HG03095 (cell line): ENCODE measurements around the gene MBTPS1.

Source experiments
- ATAC-seq: cut with Tn5 transposase; IDR thresholded peaks from one replicate; pipeline ENCODE4 v1.9.1; 2021; ENCODE audit warnings: moderate library complexity; ENCODE audit not compliant: unreplicated experiment

The MBTPS1 gene

GRCh38 chr16:84040226-84040822 lies 76.4 kb downstream of the MBTPS1 start:
- no peak for ATAC-seq

GRCh38 chr16:84039696-84040095 lies 77.0 kb downstream of the MBTPS1 start:
- no peak for ATAC-seq

DNA sequence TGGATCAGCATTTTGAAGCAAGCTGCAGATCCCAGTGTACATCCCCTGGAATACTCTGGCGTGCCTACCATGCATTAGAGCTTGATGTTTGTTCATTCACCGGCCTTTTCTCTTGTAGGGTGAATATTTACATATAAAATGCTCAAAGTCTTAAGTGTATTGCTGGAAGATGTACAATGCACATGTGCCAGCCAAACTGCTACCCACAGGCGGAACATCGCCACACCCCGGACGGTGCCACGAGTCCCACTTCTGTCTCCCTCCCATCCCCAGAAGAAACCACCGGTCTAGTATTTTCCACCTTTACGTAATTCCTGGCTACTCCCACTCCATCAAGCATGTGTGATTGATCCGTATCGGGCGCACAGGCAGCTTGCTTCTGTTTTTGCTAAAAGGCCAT lies 78.3 kb downstream of the MBTPS1 start:
- ATAC-seq, result no peak

GRCh38 chr16:84036982-84037425 lies 79.7 kb downstream of the MBTPS1 start:
- no peak for ATAC-seq

DNA sequence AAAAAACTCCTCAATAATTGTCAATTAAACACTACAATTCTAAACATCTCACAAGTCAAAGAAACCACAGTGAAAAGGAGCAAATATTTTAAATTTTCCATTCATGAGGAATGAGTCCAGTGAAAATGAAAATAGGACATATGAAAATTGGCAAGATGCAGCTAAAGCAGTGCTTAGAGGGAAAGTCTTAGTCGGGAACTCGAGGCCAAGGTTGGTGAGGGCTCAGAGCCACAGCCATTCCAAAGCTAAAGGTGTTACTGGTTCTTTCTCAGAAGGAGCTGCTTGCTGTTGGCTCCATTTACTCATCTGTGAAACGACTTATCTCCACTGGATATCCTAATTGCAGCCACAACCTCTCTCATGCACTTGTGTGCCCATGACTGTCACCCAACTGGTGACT lies 80.6 kb downstream of the MBTPS1 start:
- no peak for ATAC-seq

GRCh38 chr16:84034516-84034915 lies 82.2 kb downstream of the MBTPS1 start:
- ATAC-seq, result no peak

- no peak for ATAC-seq
Observed at GRCh38 chr16:84033251-84034195, 83.2 kb downstream of the MBTPS1 start.

GRCh38 chr16:84032458-84033178 lies 84.1 kb downstream of the MBTPS1 start:
- no peak for ATAC-seq

DNA sequence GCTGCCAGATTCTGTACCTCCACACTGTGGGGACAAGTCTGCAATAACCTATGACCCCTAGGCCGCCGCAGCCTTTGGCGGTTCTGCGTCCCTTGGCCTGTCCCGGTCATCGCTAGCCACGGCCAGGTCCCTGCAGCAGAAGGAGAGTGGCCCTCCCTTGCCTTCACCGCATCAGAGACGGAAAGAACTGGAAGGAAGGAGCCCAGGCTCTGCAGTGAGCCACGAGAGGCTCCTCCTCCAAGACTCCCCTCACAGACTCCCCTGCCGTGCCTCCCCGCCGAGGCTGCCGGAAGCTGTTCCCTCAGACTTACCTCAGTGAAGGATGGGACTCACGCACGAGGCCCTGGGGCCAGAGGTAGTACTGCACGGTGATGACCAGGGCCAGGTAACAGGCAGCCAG lies 85.2 kb downstream of the MBTPS1 start:
- no peak for ATAC-seq

DNA sequence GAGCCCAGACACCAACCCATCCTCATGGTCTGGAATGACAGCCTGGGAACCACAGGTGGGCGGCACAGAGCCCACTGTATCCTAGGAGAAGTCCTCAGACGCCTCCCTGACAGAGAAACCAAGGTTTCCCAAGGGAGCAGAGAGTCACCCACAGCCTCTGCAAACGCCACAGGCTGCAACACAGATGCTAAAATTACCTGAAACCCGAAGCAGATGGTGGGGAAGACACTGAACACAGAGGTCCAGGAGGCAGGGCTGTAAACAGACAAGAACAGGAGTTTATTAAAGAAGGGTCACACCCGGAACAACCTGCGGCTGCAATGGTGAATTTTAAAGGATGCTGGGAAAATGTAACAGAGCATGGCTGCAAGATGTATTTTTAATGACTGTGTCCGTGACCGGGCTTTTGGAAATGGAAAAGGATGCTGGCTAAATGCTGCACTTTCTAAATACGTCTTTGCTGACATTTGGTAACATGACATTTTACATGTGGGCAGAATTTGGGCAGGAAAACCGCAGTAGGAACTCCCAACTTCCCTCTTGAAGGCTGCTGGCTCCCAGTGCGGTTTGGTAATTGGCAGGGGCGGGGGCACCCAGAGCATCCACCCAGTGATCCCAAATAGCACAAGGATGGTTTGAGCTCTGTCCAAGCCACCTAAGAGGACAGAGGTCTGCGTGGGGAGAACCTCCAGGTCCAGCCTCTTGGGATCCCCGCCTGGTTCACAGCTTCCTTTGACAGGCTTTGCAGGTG lies 87.3 kb downstream of the MBTPS1 start:
- ATAC-seq, result no peak

DNA sequence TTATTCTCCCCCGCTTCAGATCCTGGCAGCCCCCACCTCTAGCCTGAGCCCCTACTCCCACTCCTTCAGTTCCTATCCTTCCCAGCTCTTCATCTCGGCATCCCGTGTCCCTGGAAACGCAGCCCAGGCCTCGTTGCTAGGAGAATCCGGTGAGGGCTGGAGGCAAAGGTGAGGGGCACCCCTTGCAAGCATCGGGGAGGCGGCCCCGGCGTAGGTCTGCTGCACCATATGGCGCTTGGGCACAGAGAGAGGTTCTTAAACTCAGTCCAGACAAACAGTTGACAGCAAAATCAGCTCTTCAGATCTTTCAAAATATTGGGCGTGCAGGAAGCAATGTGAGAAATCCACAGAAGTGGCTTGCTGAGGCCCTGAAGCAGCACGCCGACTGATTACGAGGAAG lies 89.1 kb downstream of the MBTPS1 start:
- no peak for ATAC-seq

GRCh38 chr16:84026606-84027005 lies 90.1 kb downstream of the MBTPS1 start:
- no peak for ATAC-seq

GRCh38 chr16:84024854-84025253 lies 91.9 kb downstream of the MBTPS1 start:
- no peak for ATAC-seq

DNA sequence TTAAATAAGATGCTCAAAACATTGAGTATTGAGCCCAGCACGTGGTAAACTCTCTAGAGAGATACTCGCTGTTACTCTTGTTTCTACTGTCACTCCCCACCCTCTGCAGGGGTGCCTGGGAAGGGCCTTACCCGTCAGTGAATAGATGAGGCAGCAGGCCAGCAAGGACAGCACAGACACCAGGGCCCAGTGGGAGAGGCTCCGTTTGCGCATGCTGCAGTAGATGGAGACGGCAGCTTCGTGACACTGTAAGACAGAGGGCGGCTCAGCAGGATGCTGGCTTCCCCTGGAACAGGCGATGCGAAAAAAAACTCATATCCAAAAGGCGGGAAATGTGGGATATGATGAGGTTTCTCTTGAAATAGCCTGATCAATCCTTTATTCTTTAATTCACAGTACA lies 94.1 kb downstream of the MBTPS1 start:
- ATAC-seq, result no peak

DNA sequence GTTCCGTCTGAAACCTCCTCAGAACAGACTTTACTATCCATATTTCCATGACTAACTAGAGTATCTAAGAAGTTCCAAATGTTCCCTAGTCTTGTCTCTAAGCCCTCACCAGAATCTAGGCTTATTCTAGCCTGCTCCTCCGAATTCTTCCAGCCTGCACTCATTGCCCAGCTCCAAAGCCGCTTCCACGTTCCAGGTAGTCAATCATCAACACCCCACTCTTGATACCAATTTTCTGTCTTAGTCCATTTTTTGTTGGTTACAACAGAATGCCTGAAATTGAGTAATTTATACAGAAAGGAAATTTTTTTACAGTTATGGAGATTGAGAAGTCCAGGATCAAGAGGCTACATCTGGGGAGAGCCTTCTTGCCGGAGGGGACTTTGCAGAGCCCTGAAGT lies 95.3 kb downstream of the MBTPS1 start:
- ATAC-seq, result no peak

- no peak for ATAC-seq
Observed at GRCh38 chr16:84020353-84020752, 96.4 kb downstream of the MBTPS1 start.

DNA sequence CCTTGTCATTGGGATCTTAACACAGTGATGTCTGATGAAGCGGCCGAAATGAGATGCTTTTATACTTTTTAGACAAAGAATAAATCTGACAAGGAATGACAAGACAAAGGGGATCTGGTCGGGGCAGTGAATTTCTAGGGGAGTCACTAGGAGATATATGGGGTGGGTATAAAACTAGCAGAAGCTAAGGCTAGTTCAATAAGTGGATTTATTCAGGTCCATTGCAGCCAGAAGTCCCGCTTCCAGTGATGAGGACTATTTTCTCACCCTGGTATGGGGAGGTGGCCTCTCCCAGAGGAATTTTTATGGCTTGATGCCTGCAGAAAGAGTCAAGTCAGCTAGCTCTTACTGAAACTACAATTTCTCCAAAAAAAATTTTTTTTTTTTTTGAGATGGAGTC lies 98.0 kb downstream of the MBTPS1 start:
- ATAC-seq, result no peak

GRCh38 chr16:84016477-84016876 lies 100.3 kb downstream of the MBTPS1 start:
- no peak for ATAC-seq

DNA sequence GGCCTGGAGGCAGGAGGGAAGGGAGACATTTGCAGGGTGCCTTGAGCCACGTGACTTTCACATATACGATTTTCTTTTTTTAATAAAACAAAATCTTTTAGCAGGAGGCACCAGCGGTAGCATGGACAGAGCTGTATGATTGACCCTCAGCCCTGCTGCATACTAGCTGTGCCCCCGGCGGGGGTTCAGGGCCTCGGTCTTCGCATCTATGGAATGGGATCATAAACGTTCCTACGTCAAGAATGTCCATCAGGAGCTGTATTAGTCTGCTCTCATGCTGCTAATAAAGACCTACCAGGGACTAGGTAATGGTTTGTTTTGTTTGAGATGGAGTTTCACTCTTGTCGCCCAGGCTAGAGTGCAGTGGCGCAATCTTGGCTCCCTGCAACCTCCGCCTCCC lies 101.3 kb downstream of the MBTPS1 start:
- no peak for ATAC-seq

DNA sequence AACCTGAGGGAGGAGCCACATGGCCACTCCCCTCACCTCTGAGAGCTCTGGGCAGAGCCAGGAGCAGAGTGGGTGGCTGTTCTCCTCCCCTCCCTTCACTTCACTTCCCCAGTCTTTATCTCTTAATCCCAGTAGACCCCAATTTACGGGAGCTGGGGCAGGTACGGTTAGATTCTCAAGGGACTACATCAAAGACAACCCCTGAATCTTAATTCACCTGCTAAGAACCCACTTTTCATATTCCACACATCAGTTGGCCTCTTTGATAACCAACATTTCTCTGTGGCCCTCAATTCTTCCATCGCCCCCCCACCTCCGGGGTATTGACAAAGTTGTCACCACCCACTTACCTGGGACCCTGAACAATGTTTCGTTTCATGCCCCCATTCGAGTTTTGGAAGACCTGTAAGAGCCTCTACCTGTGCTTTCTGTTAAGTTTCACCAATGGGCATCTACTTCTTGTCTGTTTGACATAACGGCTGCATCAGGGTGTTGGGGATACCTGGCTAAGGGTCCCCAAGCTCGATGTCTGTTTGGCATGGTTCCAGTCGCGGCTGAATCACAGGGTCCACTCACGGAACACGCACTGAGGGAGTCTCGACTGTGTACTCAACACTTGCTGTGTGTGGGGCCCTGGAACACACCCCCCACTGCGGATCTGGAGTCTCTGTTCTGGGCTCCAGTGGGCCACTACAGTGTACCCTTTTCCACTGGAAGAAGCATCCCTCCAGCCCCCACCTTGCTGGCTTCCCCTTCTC lies 102.0 kb downstream of the MBTPS1 start:
- ATAC-seq, result no peak
